GM18907 (cell line): ENCODE data around the gene CEP192.
A peak's percentile ranks its signal among the peaks of the same experiment; 100 is the strongest.
"Not testable (repeated sequence)": the region's sequence is repeated elsewhere in the genome, so short reads cannot be mapped to it uniquely, and the experiment has no call there.

Experiments used
- ATAC-seq: cut with Tn5 transposase; IDR thresholded peaks from one replicate; pipeline ENCODE4 v1.9.1; 2021; ENCODE audit warnings: mild to moderate bottlenecking, moderate library complexity; ENCODE audit not compliant: unreplicated experiment

The CEP192 gene, protein sequence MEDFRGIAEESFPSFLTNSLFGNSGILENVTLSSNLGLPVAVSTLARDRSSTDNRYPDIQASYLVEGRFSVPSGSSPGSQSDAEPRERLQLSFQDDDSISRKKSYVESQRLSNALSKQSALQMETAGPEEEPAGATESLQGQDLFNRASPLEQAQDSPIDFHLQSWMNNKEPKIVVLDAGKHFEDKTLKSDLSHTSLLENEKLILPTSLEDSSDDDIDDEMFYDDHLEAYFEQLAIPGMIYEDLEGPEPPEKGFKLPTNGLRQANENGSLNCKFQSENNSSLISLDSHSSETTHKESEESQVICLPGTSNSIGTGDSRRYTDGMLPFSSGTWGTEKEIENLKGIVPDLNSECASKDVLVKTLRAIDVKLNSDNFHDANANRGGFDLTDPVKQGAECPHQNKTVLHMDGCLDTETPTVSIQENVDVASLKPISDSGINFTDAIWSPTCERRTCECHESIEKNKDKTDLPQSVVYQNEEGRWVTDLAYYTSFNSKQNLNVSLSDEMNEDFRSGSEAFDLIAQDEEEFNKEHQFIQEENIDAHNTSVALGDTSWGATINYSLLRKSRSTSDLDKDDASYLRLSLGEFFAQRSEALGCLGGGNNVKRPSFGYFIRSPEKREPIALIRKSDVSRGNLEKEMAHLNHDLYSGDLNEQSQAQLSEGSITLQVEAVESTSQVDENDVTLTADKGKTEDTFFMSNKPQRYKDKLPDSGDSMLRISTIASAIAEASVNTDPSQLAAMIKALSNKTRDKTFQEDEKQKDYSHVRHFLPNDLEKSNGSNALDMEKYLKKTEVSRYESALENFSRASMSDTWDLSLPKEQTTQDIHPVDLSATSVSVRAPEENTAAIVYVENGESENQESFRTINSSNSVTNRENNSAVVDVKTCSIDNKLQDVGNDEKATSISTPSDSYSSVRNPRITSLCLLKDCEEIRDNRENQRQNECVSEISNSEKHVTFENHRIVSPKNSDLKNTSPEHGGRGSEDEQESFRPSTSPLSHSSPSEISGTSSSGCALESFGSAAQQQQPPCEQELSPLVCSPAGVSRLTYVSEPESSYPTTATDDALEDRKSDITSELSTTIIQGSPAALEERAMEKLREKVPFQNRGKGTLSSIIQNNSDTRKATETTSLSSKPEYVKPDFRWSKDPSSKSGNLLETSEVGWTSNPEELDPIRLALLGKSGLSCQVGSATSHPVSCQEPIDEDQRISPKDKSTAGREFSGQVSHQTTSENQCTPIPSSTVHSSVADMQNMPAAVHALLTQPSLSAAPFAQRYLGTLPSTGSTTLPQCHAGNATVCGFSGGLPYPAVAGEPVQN (N-terminal part only)

GRCh38 chr18:12990967-12991820 lies at the start of gene CEP192:
TSS of gene CEP192 (plus strand) at chr18:12991362. CDS start at chr18:12999425, 8,063 bp downstream.
- peak; percentile 86 for ATAC-seq

DNA sequence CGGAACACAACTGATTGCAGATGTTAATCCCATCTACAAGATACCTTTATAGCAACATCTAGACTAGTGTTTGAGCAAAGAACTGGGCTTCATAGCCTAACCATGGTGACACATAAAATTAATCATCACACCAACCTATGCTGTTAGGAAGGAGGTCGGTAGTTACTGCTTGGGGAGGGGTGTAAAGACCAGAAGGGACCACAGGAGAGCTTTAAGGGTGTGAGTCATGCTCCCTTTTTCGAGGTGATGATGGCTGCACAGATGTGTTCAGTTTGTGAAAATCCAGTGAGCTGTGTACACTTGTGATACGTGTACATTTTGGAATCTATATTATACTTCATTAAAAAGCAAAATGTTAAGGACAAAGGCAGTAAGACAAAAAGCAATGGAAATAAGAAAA lies 47.9 kb upstream of the CEP192 start:
- ATAC-seq, result no peak

DNA sequence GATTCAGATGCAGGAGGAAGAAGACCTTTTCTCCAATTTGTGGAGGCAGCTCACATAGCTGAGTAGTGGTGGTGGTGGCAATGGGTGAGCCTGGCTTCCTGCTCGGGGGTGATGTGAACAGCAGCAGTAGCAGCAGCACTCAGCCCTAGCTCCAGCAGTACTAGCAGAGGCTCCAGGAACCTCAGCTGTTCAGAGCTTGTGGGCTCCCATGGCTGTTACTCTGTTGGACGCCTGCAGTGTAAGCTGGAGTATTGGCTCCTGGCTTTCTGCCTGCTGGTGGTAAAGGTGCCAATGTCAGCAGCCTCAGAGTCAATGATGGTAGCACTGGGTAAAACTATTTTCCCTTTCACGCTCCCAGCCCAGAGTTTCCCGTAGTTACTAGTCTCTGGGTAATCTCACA lies 46.5 kb upstream of the CEP192 start:
- no peak for ATAC-seq

DNA sequence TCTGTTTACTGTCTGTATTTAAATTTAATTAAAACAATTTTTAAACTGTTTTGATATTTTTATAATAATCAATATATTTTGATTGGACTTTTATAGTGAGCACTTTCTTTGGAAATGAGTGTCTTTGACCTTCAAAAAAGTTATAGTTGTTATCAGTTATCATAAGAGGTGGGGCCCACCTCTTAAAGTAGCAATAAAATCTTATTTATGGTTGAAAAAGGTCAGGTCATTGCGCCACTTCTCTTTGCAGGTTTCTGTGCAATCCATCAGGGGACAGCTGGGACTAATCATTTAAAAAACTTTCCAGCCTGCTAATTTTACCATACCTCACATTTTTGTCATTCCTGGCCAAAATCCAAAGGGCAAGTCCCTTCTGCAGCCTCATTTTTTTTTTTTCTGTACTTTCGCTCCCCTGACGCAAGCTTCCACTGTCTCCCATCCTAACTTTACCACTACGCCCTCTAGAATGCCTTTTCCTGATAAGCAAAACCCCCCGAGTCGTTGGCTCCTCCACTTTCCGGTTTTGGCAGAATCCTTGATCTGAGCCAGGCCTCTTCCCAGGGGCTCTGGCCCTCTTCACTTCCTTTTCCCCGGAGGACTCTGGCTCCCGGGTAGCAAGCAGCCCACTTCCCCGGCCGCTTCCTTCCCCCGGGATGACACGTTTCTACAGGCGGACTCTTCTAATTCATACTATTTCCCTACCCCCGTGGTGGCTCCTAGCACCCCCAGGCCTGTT lies 44.4 kb upstream of the CEP192 start:
- ATAC-seq, result no peak

DNA sequence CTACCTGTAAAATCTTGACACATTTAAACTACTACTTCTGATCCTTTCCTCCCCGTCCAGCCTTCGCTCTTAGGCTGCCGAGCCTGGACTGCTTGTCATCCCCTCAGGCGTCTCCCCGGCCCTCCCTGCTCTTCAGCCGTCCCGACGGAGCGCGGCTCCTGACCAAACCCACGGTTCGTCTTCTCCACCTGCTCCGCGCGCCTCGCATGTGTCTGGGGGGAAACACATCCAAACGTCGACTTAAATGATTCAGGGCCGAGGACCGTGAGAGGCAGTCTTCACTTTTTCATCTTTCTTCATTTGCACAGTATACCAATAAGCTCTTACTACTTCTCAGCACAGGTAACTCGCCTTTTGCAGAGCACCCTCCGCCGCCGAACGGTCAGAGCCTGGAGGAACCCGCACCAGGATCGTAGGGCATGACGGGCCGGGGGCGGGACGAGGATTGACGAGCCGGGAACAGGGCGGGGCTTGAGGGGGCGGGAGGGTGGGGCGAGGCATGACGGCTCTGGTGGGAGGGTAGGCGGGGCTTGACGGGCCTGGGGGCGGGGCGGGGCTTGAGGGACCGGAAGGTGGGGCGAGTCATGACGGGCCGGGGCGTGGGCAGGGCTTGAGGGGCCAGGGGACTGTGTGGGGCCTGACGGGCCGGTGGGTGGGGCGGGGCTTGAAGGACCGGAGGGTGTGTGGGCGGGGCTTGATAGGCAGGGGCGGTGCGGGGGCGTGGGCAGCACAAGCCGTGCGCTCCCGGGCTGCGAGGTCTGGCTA lies 43.7 kb upstream of the CEP192 start, which contains the start of gene SEH1L:
Gene SEH1L (plus strand): TSS at position 727 of the 765 bp plus-strand sequence. CDS start 111 bp downstream, outside the sequence.
- peak; percentile 79 for ATAC-seq

GRCh38 chr18:12948050-12948804 lies 42.9 kb upstream of the CEP192 start:
- ATAC-seq, result peak; percentile 78

- no peak for ATAC-seq
Observed at GRCh38 chr18:12958478-12958877, 32.7 kb upstream of the CEP192 start.

- ATAC-seq, result no peak
Observed at GRCh38 chr18:12960395-12960794, 30.8 kb upstream of the CEP192 start.

DNA sequence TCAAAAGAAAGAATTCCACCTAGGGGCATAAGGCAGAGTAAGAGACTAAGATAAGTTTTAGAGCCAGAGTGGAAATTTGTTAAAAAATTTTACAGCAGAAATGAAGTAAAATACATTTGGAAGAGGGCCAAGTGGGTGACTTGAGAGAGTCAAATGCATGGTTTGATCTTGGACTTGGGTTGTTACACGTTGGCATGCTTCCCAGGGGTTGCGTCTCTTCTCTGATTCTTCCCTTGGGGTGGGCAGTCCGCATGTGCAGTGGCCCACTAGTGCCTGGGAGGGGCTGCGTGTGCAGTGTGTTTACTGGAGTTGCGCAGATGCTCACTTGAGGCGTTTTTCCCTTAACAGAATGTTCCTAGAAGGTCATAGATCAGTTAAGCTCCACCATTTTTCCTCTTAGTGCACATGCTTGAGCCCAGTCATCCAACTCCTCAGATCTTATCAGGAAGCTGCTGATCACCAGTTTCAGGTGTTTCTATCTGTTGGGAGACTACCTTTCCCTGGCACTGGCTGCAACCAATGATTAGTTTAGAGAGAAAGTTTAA lies 30.2 kb upstream of the CEP192 start:
- no peak for ATAC-seq

DNA sequence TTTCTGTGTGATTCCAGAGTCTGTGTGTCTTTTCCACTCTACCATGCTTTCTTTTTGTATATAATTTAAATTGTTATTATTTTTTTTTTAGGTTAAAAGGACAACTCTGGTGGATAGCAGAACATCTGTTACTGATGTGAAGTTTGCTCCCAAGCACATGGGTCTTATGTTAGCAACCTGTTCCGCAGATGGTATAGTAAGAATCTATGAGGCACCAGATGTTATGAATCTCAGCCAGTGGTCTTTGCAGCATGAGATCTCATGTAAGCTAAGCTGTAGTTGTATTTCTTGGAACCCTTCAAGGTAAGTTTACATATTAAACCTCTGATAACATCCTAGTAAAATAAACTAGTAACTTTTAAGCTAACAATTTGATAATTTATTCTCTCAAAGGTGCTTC lies 28.1 kb upstream of the CEP192 start:
- no peak for ATAC-seq

- no peak for ATAC-seq
Observed at GRCh38 chr18:12968115-12968514, 23.0 kb upstream of the CEP192 start.

GRCh38 chr18:12968619-12969018 lies 22.5 kb upstream of the CEP192 start:
- no peak for ATAC-seq

DNA sequence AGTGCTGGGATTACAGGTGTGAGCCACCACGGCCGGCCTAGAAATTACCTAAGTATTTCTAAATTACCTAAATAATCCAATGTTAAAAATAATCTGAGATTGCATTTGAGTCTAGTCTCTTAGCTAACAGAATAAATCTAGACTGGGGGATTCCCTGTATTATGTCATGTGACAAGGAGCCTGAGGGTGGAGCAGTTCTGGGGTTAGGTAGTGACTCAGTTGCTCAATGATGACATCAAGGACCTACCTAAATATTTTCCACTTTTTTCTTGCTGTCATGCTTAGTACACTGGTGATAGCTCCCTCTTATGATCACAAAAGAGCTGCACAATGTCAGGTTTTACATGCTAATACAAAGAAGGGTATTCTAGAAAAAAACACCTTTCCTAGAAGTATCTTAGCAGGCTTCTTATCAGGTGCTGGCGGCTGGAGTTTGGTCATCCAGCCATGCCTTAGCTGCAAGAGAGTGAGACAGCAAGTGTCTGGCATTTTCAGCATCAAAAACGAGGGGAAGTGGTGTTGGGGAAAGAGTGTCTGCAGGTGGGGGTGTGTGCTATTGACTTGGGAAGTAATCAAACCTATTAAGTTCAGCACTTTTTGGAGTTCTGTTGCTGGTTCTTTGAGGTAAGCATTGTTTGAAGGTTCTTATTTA lies 17.5 kb upstream of the CEP192 start:
- no peak for ATAC-seq

DNA sequence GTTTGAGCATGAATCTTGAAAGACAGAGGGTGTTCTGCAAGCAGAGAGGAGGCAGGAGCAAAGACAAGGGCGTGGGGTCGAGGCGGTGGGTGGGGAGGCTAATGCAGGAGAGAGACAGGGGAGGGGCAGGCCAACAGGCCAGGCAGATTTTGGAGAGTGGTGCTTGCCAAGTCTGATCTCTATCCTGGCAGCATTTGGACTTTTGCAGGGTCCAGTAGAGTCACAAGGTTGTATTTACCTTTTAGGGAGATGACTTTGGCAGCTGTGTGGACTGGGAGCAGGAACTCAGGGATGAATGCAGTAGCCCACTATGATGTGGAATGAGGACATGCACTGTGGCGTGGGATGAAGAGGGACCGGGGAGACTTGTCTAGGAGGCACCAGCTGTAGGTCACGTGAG lies 15.7 kb upstream of the CEP192 start:
- no peak for ATAC-seq

DNA sequence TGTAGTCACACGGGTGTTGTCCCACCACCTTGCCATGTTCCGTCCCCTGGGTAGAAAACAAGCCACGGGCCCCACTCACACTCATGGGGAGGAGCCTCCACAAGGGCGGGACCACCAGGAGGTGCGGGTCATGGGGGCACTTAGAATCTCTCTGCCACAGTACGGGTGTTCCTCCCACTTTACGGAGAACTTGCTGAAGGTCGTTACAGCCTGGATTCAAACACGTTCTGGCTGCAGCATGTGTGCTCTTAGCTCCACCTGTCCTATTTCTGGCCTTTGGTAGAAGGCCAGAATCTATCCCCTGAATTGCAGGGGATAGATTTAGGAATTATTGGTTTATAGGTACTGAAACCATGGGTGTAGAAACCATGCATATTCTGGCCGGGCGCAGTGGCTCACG lies 14.9 kb upstream of the CEP192 start:
- ATAC-seq, result no peak

DNA sequence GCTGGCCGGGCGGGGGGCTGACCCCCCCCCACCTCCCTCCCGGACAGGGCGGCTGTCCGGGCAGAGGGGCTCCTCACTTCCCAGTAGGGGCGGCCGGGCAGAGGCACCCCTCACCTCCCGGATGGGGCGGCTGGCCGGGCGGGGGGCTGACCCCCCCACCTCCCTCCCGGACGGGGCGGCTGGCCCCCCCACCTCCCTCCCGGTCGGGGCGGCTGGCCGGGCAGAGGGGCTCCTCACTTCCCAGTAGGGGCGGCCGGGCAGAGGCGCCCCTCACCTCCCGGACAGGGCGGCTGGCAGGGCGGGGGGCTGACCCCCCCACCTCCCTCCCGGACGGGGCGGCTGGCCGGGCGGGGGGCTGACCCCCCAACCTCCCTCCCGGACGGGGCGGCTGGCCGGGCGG lies 11.1 kb upstream of the CEP192 start:
- not testable (repeated sequence) for ATAC-seq
